H9 (cell line): ENCODE results near the gene DES. TPM values are rescaled to one million over a fixed set of nuclear protein-coding genes. Genes with fewer than 3 reads are reported as not detected.

Experiments used
- DNase-seq: peaks from one replicate; pipeline ENCODE4 v3.0.0-alpha.2; 2017
- H2AFZ ChIP-seq: one replicate; pipeline ENCODE4 v1.6.1; 2013; ENCODE audit warnings: mild to moderate bottlenecking, low read length, control low read depth, moderate library complexity
- H2AK5ac ChIP-seq: 2 replicates; pipeline ENCODE4 v1.6.1; 2013; ENCODE audit warnings: low read length, control low read depth, mixed read lengths; ENCODE audit not compliant: insufficient read length
- H2BK120ac ChIP-seq: one replicate; pipeline ENCODE4 v1.6.1; 2013; ENCODE audit warnings: low read depth, mild to moderate bottlenecking, low read length, control low read depth, inconsistent platforms; ENCODE audit not compliant: poor library complexity, severe bottlenecking
- H2BK12ac ChIP-seq: 2 replicates; pipeline ENCODE4 v1.6.1; 2013; ENCODE audit warnings: low read length, control low read depth, mixed read lengths, low read depth; ENCODE audit not compliant: insufficient read length
- H2BK15ac ChIP-seq: 2 replicates; pipeline ENCODE4 v1.6.1; 2013; ENCODE audit warnings: low read depth, low read length, control low read depth
- H2BK20ac ChIP-seq: one replicate; pipeline ENCODE4 v1.6.1; 2013; ENCODE audit warnings: low read depth, mild to moderate bottlenecking, low read length, control low read depth, inconsistent platforms; ENCODE audit not compliant: poor library complexity, severe bottlenecking
- H2BK5ac ChIP-seq: 2 replicates; pipeline ENCODE4 v1.6.1; 2013; ENCODE audit warnings: low read length, control low read depth, mixed read lengths; ENCODE audit not compliant: insufficient read length
- H3K14ac ChIP-seq: 2 replicates; pipeline ENCODE4 v1.6.1; 2013; ENCODE audit warnings: low read length, control low read depth; ENCODE audit not compliant: insufficient read depth
- H3K18ac ChIP-seq: 2 replicates; pipeline ENCODE4 v1.6.1; 2013; ENCODE audit warnings: low read depth, mild to moderate bottlenecking, mixed read lengths, low read length, control low read depth; ENCODE audit not compliant: insufficient read length
- H3K23ac ChIP-seq: 2 replicates; pipeline ENCODE4 v1.6.1; 2013; ENCODE audit warnings: low read length, control low read depth, mixed read lengths, low read depth; ENCODE audit not compliant: insufficient read length
- H3K23me2 ChIP-seq: 2 replicates; pipeline ENCODE4 v1.6.1; 2013; ENCODE audit warnings: low read depth, mild to moderate bottlenecking, mixed read lengths, low read length, control low read depth; ENCODE audit not compliant: insufficient read length, poor library complexity, severe bottlenecking
- H3K27ac ChIP-seq: 2 replicates; pipeline ENCODE4 v1.5.1; 2013; ENCODE audit warnings: low read length, control low read depth, mixed read lengths, low read depth; ENCODE audit not compliant: insufficient read length
- H3K27me3 ChIP-seq: 2 replicates; pipeline ENCODE4 v1.6.1; 2013; ENCODE audit warnings: low read length, control low read depth, inconsistent platforms; ENCODE audit not compliant: insufficient read depth
- H3K4ac ChIP-seq: 2 replicates; pipeline ENCODE4 v1.6.1; 2013; ENCODE audit warnings: low read depth, mild to moderate bottlenecking, control low read depth, inconsistent platforms, low read length, moderate library complexity
- H3K4me1 ChIP-seq: 2 replicates; pipeline ENCODE4 v1.6.1; 2013; ENCODE audit warnings: low read length, control low read depth, inconsistent platforms; ENCODE audit not compliant: insufficient read depth
- H3K4me2 ChIP-seq: 2 replicates; pipeline ENCODE4 v1.6.1; 2013; ENCODE audit warnings: low read length, control low read depth, mixed read lengths; ENCODE audit not compliant: insufficient read length, insufficient read depth
- H3K56ac ChIP-seq: 2 replicates; pipeline ENCODE4 v1.6.1; 2013; ENCODE audit warnings: low read depth, mild to moderate bottlenecking, mixed read lengths, low read length, control low read depth; ENCODE audit not compliant: insufficient read length
- H3K79me1 ChIP-seq: 2 replicates; pipeline ENCODE4 v1.6.1; 2013; ENCODE audit warnings: low read depth, mild to moderate bottlenecking, moderate library complexity, low read length, control low read depth, inconsistent platforms; ENCODE audit not compliant: insufficient read depth, poor library complexity, severe bottlenecking
- H3K79me2 ChIP-seq: 2 replicates; pipeline ENCODE4 v1.6.1; 2013; ENCODE audit warnings: low read length, control low read depth, inconsistent platforms; ENCODE audit not compliant: insufficient read depth
- H3K9ac ChIP-seq: 2 replicates; pipeline ENCODE4 v1.6.1; 2013; ENCODE audit warnings: low read length, control low read depth, mixed read lengths; ENCODE audit not compliant: insufficient read length; ENCODE audit errors: extremely low read depth
- H3K9me3 ChIP-seq: one replicate; pipeline ENCODE4 v1.6.1; 2013; ENCODE audit warnings: low read depth, low read length, inconsistent platforms; ENCODE audit not compliant: control insufficient read depth
- H3T11ph ChIP-seq: one replicate; pipeline ENCODE4 v1.6.1; 2013; ENCODE audit warnings: mild to moderate bottlenecking, low read length, control low read depth, inconsistent platforms
- H4K20me1 ChIP-seq: one replicate; pipeline ENCODE4 v1.6.1; 2013; ENCODE audit not compliant: control insufficient read depth, insufficient read length, insufficient read depth
- H4K5ac ChIP-seq: 2 replicates; pipeline ENCODE4 v1.6.1; 2013; ENCODE audit warnings: low read depth, mild to moderate bottlenecking, mixed read lengths, low read length, control low read depth; ENCODE audit not compliant: insufficient read length
- H4K8ac ChIP-seq: replicated peaks from 2 replicates; pipeline ENCODE4 v1.6.1; 2013; ENCODE audit warnings: low read length, control low read depth, mixed read lengths, low read depth; ENCODE audit not compliant: insufficient read length
- H4K91ac ChIP-seq: 2 replicates; pipeline ENCODE4 v1.6.1; 2013; ENCODE audit warnings: low read depth, mild to moderate bottlenecking, moderate library complexity, mixed read lengths, low read length, control low read depth; ENCODE audit not compliant: insufficient read length
- H3K27ac Mint-ChIP-seq, 3 experiments: 2 replicates in 2 of 3; 3 replicates in 1 of 3; pipeline ENCODE4 v1.8.0; 2020 to 2021; ENCODE audit warnings: mixed read lengths in 3 of 3, mild to moderate bottlenecking in 1 of 3, moderate library complexity in 1 of 3
- H3K27me3 Mint-ChIP-seq: 2 replicates; pipeline ENCODE4 v1.8.0; 2021; ENCODE audit warnings: low read depth, mild to moderate bottlenecking, moderate library complexity, mixed read lengths
- H3K36me3 Mint-ChIP-seq, 3 experiments: 2 replicates in 2 of 3; 3 replicates in 1 of 3; pipeline ENCODE4 v1.8.0; 2020 to 2021; ENCODE audit warnings: low read depth in 3 of 3, mixed read lengths in 3 of 3; ENCODE audit not compliant: insufficient read depth in 1 of 3
- H3K4me1 Mint-ChIP-seq, 2 experiments: 2 replicates each; pipeline ENCODE4 v1.8.0; 2020; ENCODE audit warnings: mixed read lengths in 2 of 2
- H3K4me3 Mint-ChIP-seq, 2 experiments: 2 replicates in 1 of 2; 3 replicates in 1 of 2; pipeline ENCODE4 v1.8.0; 2020 to 2021; ENCODE audit warnings: mild to moderate bottlenecking in 2 of 2, mixed read lengths in 2 of 2, moderate library complexity in 1 of 2
- H3K9me3 Mint-ChIP-seq, 2 experiments: 2 replicates in 1 of 2; 3 replicates in 1 of 2; pipeline ENCODE4 v1.8.0; 2020; ENCODE audit warnings: mild to moderate bottlenecking in 2 of 2, mixed read lengths in 2 of 2, moderate library complexity in 1 of 2
- CTCF ChIP-seq: fragments of 200-600 bp; sonication (generic); conservative IDR thresholded peaks from 3 replicates; pipeline ENCODE4 v1.8.0; 2021; ENCODE audit warnings: antibody characterized with exemption, mild to moderate bottlenecking
- WGBS: extraction: QIAGEN DNeasy Blood & Tissue Kit; methylation state at CpG from one replicate; pipeline ENCODE4 v1.1.7; 2013; ENCODE audit warnings: missing lambda C conversion rate, low lambda C conversion rate, mixed read lengths; ENCODE audit not compliant: insufficient read length; ENCODE audit errors: extremely low coverage; 5-methylcytosine and 5-hydroxymethylcytosine counted together
- total RNA-seq: library from RNA; stranded (reverse); gene quantifications from 2 replicates; pipeline ENCODE4 v1.2.1, GENCODE V29; 2021

The DES gene
- total RNA-seq, 1 experiment from 2014 or later, result 4.6 TPM

GRCh38 chr2:219369447-219369861 lies 48.7 kb upstream of the DES start:
- no peaks in the 10 kb centered on the region for H3K79me1 ChIP-seq
- H3T11ph ChIP-seq, result no peak overlapping the region
- H3K4me1 ChIP-seq, result no peaks in the 10 kb centered on the region
- no peak overlapping the region for H3K9ac ChIP-seq
- no peak overlapping the region for H2BK15ac ChIP-seq
- no peak overlapping the region for H2AK5ac ChIP-seq
- no peak overlapping the region for H4K91ac ChIP-seq
- no peak overlapping the region for H3K27ac ChIP-seq
- H3K4ac ChIP-seq, result no peak overlapping the region
- no peaks in the 10 kb centered on the region for H3K27me3 Mint-ChIP-seq
- H4K20me1 ChIP-seq, result no peaks in the 10 kb centered on the region
- no peak overlapping the region for H2AFZ ChIP-seq
- H3K79me2 ChIP-seq, result no peaks in the 10 kb centered on the region
- no peak overlapping the region for H3K27ac Mint-ChIP-seq
- H3K4me2 ChIP-seq, result no peak overlapping the region
- H3K27me3 ChIP-seq, result no peaks in the 10 kb centered on the region
- no peak overlapping the region for H4K8ac ChIP-seq
- H3K23me2 ChIP-seq, result no peaks in the 10 kb centered on the region
- no CpG with 5 or more reads among the region's 2 CpGs for WGBS
- no peak overlapping the region for H3K4me3 Mint-ChIP-seq
- peaks cover 10 to 12% (median 11%) of the 10 kb centered on the region in 3 experiments; a peak in 6 of 7 replicates for H3K36me3 Mint-ChIP-seq
- H3K14ac ChIP-seq, result no peak overlapping the region
- no peak overlapping the region for H2BK120ac ChIP-seq
- H2BK20ac ChIP-seq, result no peak overlapping the region
- H3K56ac ChIP-seq, result no peak overlapping the region
- H3K9me3 Mint-ChIP-seq, result no peaks in the 10 kb centered on the region
- H3K4me1 Mint-ChIP-seq, result peaks cover 0 to 3% of the 10 kb centered on the region in 2 experiments; a peak in 1 of 4 replicates
- no peak overlapping the region for H2BK5ac ChIP-seq
- no peak for TF ChIP-seq CTCF
- no peak overlapping the region for H4K5ac ChIP-seq
- H2BK12ac ChIP-seq, result no peak overlapping the region
- no peak overlapping the region for H3K18ac ChIP-seq
- no peak overlapping the region for H3K23ac ChIP-seq
- DNase-seq, result no peak
- H3K9me3 ChIP-seq, result no peaks in the 10 kb centered on the region
